A549 (cell line): Measurements from ENCODE around the gene ARF5. TPM values are rescaled to one million over a fixed set of nuclear protein-coding genes. Genes with fewer than 3 reads are reported as not detected.

Source experiments
- ATAC-seq, 2 experiments: fragments of 200-7000 bp in 1 of 2; fragments of >200 bp in 1 of 2; cut with Nextera tagmentation in 1 of 2; cut with Tn5 transposase in 1 of 2; 3 replicates each; pipeline versions ENCODE4 v1.8.0 to v1.9.1; 2018 to 2020; ENCODE audit warnings: mild to moderate bottlenecking in 1 of 2, moderate library complexity in 1 of 2
- CTCF ChIA-PET: fragments of 300-600 bp; sonication (Branson Sonifier 250); formaldehyde crosslinking; extraction: SDS; loops from one replicate; lab custom pipeline; 2021; ENCODE audit warnings: antibody characterized with exemption, inconsistent platforms; lab: Yijun Ruan, JAX
- POLR2A ChIA-PET: fragments of 350-600 bp; formaldehyde crosslinking; extraction: SDS; loops from one replicate; lab custom pipeline; 2021; ENCODE audit warnings: antibody characterized with exemption, inconsistent platforms; lab: Yijun Ruan, JAX
- DNase-seq, 2 experiments: peaks; one replicate each; pipeline versions ENCODE4 v3.0.0 to v3.0.0-alpha.2; 2011 to 2016; ENCODE audit warnings: low read depth in 1 of 2, low spot score in 1 of 2
- FAIRE-seq: peaks from 2 replicates; lab custom pipeline; 2011; peaks lifted over from hg19 to GRCh38; lab: Jason Lieb, UNC
- H3K27ac ChIP-seq, 2 experiments: fragments of >200 bp; sonication (Bioruptor Twin); formaldehyde crosslinking; 3 replicates each; pipeline ENCODE4 v1.5.1; 2016 to 2017
- H3K4me1 ChIP-seq: fragments of >200 bp; sonication (Bioruptor Twin); formaldehyde crosslinking; 3 replicates; pipeline ENCODE4 v1.6.1; 2016
- H3K4me2 ChIP-seq: fragments of >200 bp; sonication (Bioruptor Twin); formaldehyde crosslinking; 3 replicates; pipeline ENCODE4 v1.6.1; 2016
- H3K4me3 ChIP-seq: fragments of >200 bp; sonication (Bioruptor Twin); formaldehyde crosslinking; 3 replicates; pipeline ENCODE4 v1.5.1; 2016
- H3K9me3 ChIP-seq: fragments of >200 bp; sonication (Bioruptor Twin); formaldehyde crosslinking; 3 replicates; pipeline ENCODE4 v1.6.1; 2016
- BHLHE40 ChIP-seq: IDR thresholded peaks from 2 replicates; pipeline ENCODE4 v1.6.1; 2012; ENCODE audit warnings: low read depth, low read length, inconsistent platforms
- CBX8 ChIP-seq: fragments of 200-600 bp; sonication (generic); IDR thresholded peaks from 2 replicates; pipeline ENCODE4 v1.6.1; 2016
- CEBPB ChIP-seq, 2 experiments: fragments of >200 bp in 1 of 2; sonication (Bioruptor Twin) in 1 of 2; formaldehyde crosslinking in 1 of 2; IDR thresholded peaks; 2 replicates each; pipeline ENCODE4 v1.6.1; 2012 to 2016
- EHF ChIP-seq: fragments of 250-450 bp; sonication (Bioruptor Pico); IDR thresholded peaks from 2 replicates; pipeline ENCODE4 v1.5.0; 2020; ENCODE audit warnings: mild to moderate bottlenecking
- EP300 ChIP-seq, 2 experiments: fragments of >200 bp; sonication (Bioruptor Twin); formaldehyde crosslinking; IDR thresholded peaks; 2 replicates in 1 of 2; 3 replicates in 1 of 2; pipeline ENCODE4 v1.6.1; 2016 to 2017
- FOXS1 ChIP-seq: fragments of 250-450 bp; sonication (Bioruptor Pico); IDR thresholded peaks from 2 replicates; pipeline ENCODE4 v1.5.0; 2020; ENCODE audit warnings: mild to moderate bottlenecking, moderate library complexity
- GATA3 ChIP-seq: IDR thresholded peaks from 2 replicates; pipeline ENCODE4 v1.6.1; 2012; ENCODE audit warnings: borderline replicate concordance
- HOXA7 ChIP-seq: fragments of 250-450 bp; sonication (Bioruptor Pico); IDR thresholded peaks from 2 replicates; pipeline ENCODE4 v1.5.0; 2020; ENCODE audit warnings: mild to moderate bottlenecking, moderate library complexity
- HOXB5 ChIP-seq: fragments of 250-450 bp; sonication (Bioruptor Pico); IDR thresholded peaks from 2 replicates; pipeline ENCODE4 v1.5.0; 2020; ENCODE audit warnings: mild to moderate bottlenecking, moderate library complexity
- KDM5A ChIP-seq: fragments of 200-600 bp; sonication (generic); IDR thresholded peaks from 2 replicates; pipeline ENCODE4 v1.6.1; 2016; ENCODE audit warnings: antibody characterized with exemption, mild to moderate bottlenecking
- MAFK ChIP-seq: fragments of 450-650 bp; IDR thresholded peaks from 2 replicates; pipeline ENCODE4 v1.6.1; 2014; ENCODE audit not compliant: partially characterized antibody
- MAZ ChIP-seq: fragments of 150-350 bp; IDR thresholded peaks from 2 replicates; pipeline ENCODE4 v1.6.1; 2014; ENCODE audit warnings: antibody characterized with exemption, low read depth, low read length, borderline replicate concordance
- PHF8 ChIP-seq: fragments of 200-600 bp; sonication (generic); IDR thresholded peaks from 2 replicates; pipeline ENCODE4 v1.6.1; 2016; ENCODE audit warnings: low read depth, mild to moderate bottlenecking, antibody characterized with exemption, moderate library complexity, borderline replicate concordance
- POLR2AphosphoS2 ChIP-seq: conservative IDR thresholded peaks from 2 replicates; pipeline ENCODE4 v1.6.1; 2012; ENCODE audit warnings: low read length, improper control_type of control experiment, inconsistent platforms
- RAD21 ChIP-seq, 2 experiments: fragments of >200 bp in 1 of 2; sonication (Bioruptor Twin) in 1 of 2; formaldehyde crosslinking in 1 of 2; IDR thresholded peaks in 1 of 2; conservative IDR thresholded peaks in 1 of 2; 2 replicates in 1 of 2; 3 replicates in 1 of 2; pipeline ENCODE4 v1.6.1; 2012 to 2018; ENCODE audit warnings: inconsistent platforms in 1 of 2
- RCOR1 ChIP-seq: fragments of 150-350 bp; IDR thresholded peaks from 2 replicates; pipeline ENCODE4 v1.6.1; 2014; ENCODE audit warnings: antibody characterized with exemption, low read length, low read depth
- SMC3 ChIP-seq: fragments of >200 bp; sonication (Bioruptor Twin); formaldehyde crosslinking; IDR thresholded peaks from 3 replicates; pipeline ENCODE4 v1.6.1; 2018; ENCODE audit warnings: inconsistent platforms
- TP53 ChIP-seq: fragments of 250-450 bp; sonication (Bioruptor Pico); IDR thresholded peaks from 2 replicates; pipeline ENCODE4 v1.5.0; 2021; ENCODE audit warnings: mild to moderate bottlenecking, moderate library complexity
- ZC3H11A ChIP-seq: fragments of 450-650 bp; IDR thresholded peaks from 2 replicates; pipeline ENCODE4 v1.6.1; 2014; ENCODE audit warnings: antibody characterized with exemption, mild to moderate bottlenecking
- ZNF302 ChIP-seq: fragments of 250-450 bp; sonication (Bioruptor Pico); IDR thresholded peaks from 2 replicates; pipeline ENCODE4 v1.9.0; 2021; ENCODE audit warnings: inconsistent platforms, mild to moderate bottlenecking, moderate library complexity
- ZSCAN20 ChIP-seq: fragments of 250-450 bp; sonication (Bioruptor Pico); IDR thresholded peaks from 2 replicates; pipeline ENCODE4 v1.8.0; 2022; ENCODE audit warnings: mild to moderate bottlenecking, moderate library complexity
- WGBS: methylation state at CpG from one replicate; pipeline ENCODE4 v1.1.6; 2017; ENCODE audit errors: missing lambda C conversion rate; 5-methylcytosine and 5-hydroxymethylcytosine counted together
- polyA plus RNA-seq, 4 experiments: library from polyadenylated mRNA; depleted of rRNA in 3 of 4; stranded (reverse); fragments of >200 nt; fragmentation: RNase III in 1 of 4; extraction: RNeasy Plus Mini Kit Qiagen cat#74134 plus additional on column Dnase treatment in 1 of 4; gene quantifications; 2 replicates in 3 of 4; 3 replicates in 1 of 4; pipeline ENCODE4 v1.2.3, GENCODE V29; 2011 to 2017
- TF ChIP-seq, protein P1 (sequence below): IDR thresholded peaks from 2 replicates; pipeline ENCODE4 v1.6.1; 2012; ENCODE audit warnings: low read depth, borderline replicate concordance
- TF ChIP-seq, protein P2 (sequence below): IDR thresholded peaks from 2 replicates; pipeline ENCODE4 v1.6.1; 2012
- TF ChIP-seq, protein P3 (sequence below): fragments of 450-650 bp; IDR thresholded peaks from 2 replicates; pipeline ENCODE4 v1.6.1; 2014; ENCODE audit warnings: antibody characterized with exemption
- TF ChIP-seq, protein P4 (sequence below): fragments of >200 bp; sonication (Bioruptor Twin); formaldehyde crosslinking; IDR thresholded peaks from 3 replicates; pipeline ENCODE4 v1.5.1; 2016
- TF ChIP-seq, protein P5 (sequence below): IDR thresholded peaks from 2 replicates; pipeline ENCODE4 v1.6.1; 2012

ARF5 gene
- polyA plus RNA-seq, 2 of the 4 experiments (the other 2 are of a cell fraction) = 163 to 172 TPM

DNA sequence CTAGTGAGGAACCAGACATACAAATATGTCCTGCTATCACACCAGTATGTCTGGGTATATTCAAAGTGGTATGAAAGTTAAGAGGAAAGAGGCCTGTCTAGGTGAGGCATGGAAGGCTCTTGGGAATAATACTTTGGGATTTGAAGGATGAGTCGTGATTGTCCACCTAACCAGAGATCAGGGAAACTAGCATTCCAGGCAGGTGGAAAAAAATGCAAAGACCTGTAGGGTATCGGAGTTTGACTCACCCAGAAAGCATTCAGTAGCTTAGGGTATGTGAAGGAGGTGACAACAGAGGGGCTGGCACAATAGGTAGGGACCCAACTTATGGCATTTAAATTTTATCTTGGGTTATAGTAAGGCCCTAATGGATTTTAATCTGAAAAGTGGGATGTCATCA, 1.9 kb upstream of the ARF5 start:
- FAIRE-seq = no peak
- Histone ChIP-seq H3K4me2 (no peak overlapping the region), H3K4me1 (peaks cover 23% of the 10 kb centered on the region), H3K4me3 (no peak overlapping the region), H3K9me3 (no peaks in the 10 kb centered on the region), H3K27ac (no peak overlapping the region)
- WGBS = 75% methylated on average over 2 of the region's 2 CpGs
- no peak for ATAC-seq
- ChIA-PET CTCF (interaction anchor here (1.1 to 1.9 kb wide), 2 partner anchors 13 to 623 kb away, joined by 3 to 4 read pairs; no protein-coding TSS in a partner anchor), POLR2A (interaction anchor here (1.0 kb wide), 1 partner anchor 194 kb away, joined by 3 read pairs; the partner anchor contains the start of gene ZNF800)
- DNase-seq = no peak
- no peak for TF ChIP-seq HOXA7 (CRISPR knock-in tag)
- TF ChIP-seq EHF (CRISPR knock-in tag) = no peak
- no peak for TF ChIP-seq MAFK
- TF ChIP-seq ZSCAN20 (CRISPR knock-in tag) = no peak
- TF ChIP-seq BHLHE40 = no peak
- no peak for TF ChIP-seq ZC3H11A
- TF ChIP-seq RCOR1 = no peak
- TF ChIP-seq, protein P1, sequence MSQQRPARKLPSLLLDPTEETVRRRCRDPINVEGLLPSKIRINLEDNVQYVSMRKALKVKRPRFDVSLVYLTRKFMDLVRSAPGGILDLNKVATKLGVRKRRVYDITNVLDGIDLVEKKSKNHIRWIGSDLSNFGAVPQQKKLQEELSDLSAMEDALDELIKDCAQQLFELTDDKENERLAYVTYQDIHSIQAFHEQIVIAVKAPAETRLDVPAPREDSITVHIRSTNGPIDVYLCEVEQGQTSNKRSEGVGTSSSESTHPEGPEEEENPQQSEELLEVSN = no peak
- TF ChIP-seq, protein P2, sequence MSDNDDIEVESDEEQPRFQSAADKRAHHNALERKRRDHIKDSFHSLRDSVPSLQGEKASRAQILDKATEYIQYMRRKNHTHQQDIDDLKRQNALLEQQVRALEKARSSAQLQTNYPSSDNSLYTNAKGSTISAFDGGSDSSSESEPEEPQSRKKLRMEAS = no peak
- no peak for TF ChIP-seq FOXS1
- TF ChIP-seq ZNF302 = no peak
- TF ChIP-seq, protein P3, sequence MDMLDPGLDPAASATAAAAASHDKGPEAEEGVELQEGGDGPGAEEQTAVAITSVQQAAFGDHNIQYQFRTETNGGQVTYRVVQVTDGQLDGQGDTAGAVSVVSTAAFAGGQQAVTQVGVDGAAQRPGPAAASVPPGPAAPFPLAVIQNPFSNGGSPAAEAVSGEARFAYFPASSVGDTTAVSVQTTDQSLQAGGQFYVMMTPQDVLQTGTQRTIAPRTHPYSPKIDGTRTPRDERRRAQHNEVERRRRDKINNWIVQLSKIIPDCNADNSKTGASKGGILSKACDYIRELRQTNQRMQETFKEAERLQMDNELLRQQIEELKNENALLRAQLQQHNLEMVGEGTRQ = no peak

DNA sequence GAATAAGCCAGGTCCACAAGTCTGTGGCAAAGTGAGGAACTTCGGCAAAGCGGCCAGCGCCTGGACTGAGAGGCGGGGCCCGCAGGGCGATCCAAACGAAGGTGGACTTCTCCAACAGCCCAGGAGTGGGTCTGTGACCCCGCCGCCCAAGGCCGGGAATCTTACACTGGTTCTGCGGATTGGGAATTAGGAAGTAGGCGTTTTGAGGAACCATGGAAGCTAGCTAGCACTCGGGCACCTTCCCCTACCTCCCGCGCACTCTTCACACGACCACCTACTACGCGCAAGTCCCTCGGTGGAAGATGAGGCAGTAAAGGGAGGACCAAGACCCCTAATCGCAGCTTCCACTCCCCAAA, 570 bp upstream of the ARF5 start:
- WGBS = 80% methylated on average over 18 of the region's 20 CpGs
- POLR2A ChIA-PET = no interaction called here
- no peak for ATAC-seq

DNA sequence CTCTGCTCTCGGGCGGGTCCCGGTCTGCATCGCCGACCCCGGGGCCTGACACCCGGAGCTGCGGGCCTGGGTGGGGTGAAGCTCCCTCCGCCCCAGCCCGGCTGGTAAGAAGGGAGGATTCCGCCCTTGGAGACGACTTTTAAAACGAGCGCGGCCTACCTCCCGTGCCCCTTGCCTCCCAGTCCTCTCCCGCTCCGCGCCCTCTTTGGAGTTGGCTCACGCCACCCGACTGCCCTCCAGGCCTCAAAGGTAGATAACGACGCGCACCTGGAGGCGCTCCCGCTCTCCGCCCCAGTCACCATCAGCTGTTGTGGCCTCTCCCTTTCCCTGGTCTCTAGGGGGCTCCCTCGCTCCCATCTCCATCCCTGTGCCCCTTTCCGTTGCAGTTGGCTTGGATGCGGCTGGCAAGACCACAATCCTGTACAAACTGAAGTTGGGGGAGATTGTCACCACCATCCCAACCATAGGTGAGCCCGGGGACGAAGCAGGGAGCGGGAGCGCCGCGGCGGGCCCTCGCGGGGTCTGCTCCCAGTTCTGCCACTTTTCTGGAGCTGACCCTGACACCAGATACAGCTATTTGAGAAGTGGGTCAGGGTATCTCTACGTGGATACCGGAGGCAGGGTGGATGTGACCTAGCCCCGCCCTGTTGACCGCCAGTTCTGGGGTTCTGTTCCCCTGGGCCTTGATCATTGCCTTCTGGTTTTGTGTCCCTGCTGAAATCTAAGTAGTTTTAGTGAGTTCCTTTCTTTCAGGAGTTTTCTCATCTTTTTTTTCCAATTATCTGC, 679 bp downstream of the ARF5 start:
- Histone ChIP-seq H3K9me3 (no peaks in the 10 kb centered on the region), H3K4me2 (peak overlapping the region; percentile 92), H3K4me1 (peaks cover 19% of the 10 kb centered on the region), H3K4me3 (peak overlapping the region; percentile 86), H3K27ac (peak overlapping the region; percentile 87 to 94)
- WGBS = 36% methylated on average over 23 of the region's 43 CpGs
- peak; percentile 74 to 78 for ATAC-seq
- no peak for FAIRE-seq
- no peak for TF ChIP-seq GATA3
- no peak for TF ChIP-seq CBX8
- TF ChIP-seq EP300 (IDR thresholded peaks at IDR 0.05) = no peak
- peak; percentile 54 for TF ChIP-seq PHF8
- TF ChIP-seq ZSCAN20 (CRISPR knock-in tag) = no peak
- TF ChIP-seq, protein P2 = peak; percentile 67
- TF ChIP-seq, protein P1 = peak; percentile 79
- TF ChIP-seq, protein P4, sequence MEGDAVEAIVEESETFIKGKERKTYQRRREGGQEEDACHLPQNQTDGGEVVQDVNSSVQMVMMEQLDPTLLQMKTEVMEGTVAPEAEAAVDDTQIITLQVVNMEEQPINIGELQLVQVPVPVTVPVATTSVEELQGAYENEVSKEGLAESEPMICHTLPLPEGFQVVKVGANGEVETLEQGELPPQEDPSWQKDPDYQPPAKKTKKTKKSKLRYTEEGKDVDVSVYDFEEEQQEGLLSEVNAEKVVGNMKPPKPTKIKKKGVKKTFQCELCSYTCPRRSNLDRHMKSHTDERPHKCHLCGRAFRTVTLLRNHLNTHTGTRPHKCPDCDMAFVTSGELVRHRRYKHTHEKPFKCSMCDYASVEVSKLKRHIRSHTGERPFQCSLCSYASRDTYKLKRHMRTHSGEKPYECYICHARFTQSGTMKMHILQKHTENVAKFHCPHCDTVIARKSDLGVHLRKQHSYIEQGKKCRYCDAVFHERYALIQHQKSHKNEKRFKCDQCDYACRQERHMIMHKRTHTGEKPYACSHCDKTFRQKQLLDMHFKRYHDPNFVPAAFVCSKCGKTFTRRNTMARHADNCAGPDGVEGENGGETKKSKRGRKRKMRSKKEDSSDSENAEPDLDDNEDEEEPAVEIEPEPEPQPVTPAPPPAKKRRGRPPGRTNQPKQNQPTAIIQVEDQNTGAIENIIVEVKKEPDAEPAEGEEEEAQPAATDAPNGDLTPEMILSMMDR = peak; percentile 65
- no peak for TF ChIP-seq HOXB5 (CRISPR knock-in tag)
- 0 out of 2 replicates have a peak, but pooled peaks have one; percentile 18 for TF ChIP-seq KDM5A
- TF ChIP-seq ZC3H11A = no peak
- no peak for TF ChIP-seq CEBPB (IDR thresholded peaks at IDR 0.05)
- no peak for TF ChIP-seq ZNF302
- TF ChIP-seq MAFK = no peak
- peak; percentile 54 to 58 for TF ChIP-seq RAD21 (conservative IDR thresholded peaks at IDR 0.05 in 1 of 2, IDR thresholded peaks at IDR 0.05 in 1 of 2)
- TF ChIP-seq, protein P5, sequence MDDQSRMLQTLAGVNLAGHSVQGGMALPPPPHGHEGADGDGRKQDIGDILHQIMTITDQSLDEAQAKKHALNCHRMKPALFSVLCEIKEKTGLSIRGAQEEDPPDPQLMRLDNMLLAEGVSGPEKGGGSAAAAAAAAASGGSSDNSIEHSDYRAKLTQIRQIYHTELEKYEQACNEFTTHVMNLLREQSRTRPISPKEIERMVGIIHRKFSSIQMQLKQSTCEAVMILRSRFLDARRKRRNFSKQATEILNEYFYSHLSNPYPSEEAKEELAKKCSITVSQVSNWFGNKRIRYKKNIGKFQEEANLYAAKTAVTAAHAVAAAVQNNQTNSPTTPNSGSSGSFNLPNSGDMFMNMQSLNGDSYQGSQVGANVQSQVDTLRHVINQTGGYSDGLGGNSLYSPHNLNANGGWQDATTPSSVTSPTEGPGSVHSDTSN = peak; percentile 72
- TF ChIP-seq SMC3 = peak; percentile 28; the same call in 1 of the 3 replicates
- TF ChIP-seq MAZ = no peak
- ChIA-PET POLR2A (interaction anchor here (1.0 kb wide), 1 partner anchor 63 kb away, joined by 5 read pairs; the partner anchor contains the start of gene SND1), CTCF (interaction anchor here (0.7 to 2.0 kb wide), 11 partner anchors 9 to 621 kb away, joined by 3 to 7 read pairs (median 4); no protein-coding TSS in a partner anchor)
- DNase-seq = peak; percentile 60 to 80

More for the DNA sequence above, 570 bp upstream of the ARF5 start:
- DNase-seq (no peak), FAIRE-seq (no peak)
- TF ChIP-seq POLR2AphosphoS2 = no peak
- TF ChIP-seq TP53 (CRISPR knock-in tag) = no peak
- peak overlapping the region; percentile 92 for H3K4me2 ChIP-seq
- no peaks in the 10 kb centered on the region for H3K9me3 ChIP-seq
- H3K4me1 ChIP-seq = peaks cover 23% of the 10 kb centered on the region
- CTCF ChIA-PET = interaction anchor here (1.0 to 2.0 kb wide), 4 partner anchors 9 to 621 kb away, joined by 3 to 4 read pairs (median 4); no protein-coding TSS in a partner anchor
- peak overlapping the region; percentile 86 for H3K4me3 ChIP-seq
- H3K27ac ChIP-seq = peak overlapping the region; percentile 87 to 94
